Neural crest cell (in vitro differentiated cells): ENCODE measurements around the gene COX5A. TPM values are rescaled to one million over a fixed set of nuclear protein-coding genes. Genes with fewer than 3 reads are reported as not detected.
A peak's percentile ranks its signal among the peaks of the same experiment; 100 is the strongest.

Experiments
- DNase-seq: peaks from one replicate; pipeline ENCODE4 v3.0.0; 2021; ENCODE audit warnings: low read depth, mixed read lengths, low spot score
- H3K27ac Mint-ChIP-seq: one replicate; pipeline ENCODE4 v1.8.0; 2021; ENCODE audit warnings: mild to moderate bottlenecking, mixed read lengths; ENCODE audit not compliant: unreplicated experiment
- H3K27me3 Mint-ChIP-seq: 2 replicates; pipeline ENCODE4 v1.8.0; 2021; ENCODE audit warnings: low read depth, mild to moderate bottlenecking, mixed read lengths
- H3K36me3 Mint-ChIP-seq: 2 replicates; pipeline ENCODE4 v1.8.0; 2021; ENCODE audit warnings: low read depth, mild to moderate bottlenecking, mixed read lengths
- H3K4me1 Mint-ChIP-seq: 2 replicates; pipeline ENCODE4 v1.8.0; 2021; ENCODE audit warnings: mixed read lengths
- H3K4me3 Mint-ChIP-seq: one replicate; pipeline ENCODE4 v1.8.0; 2021; ENCODE audit warnings: mild to moderate bottlenecking, mixed read lengths
- H3K9me3 Mint-ChIP-seq: 2 replicates; pipeline ENCODE4 v1.8.0; 2021; ENCODE audit warnings: mixed read lengths
- CTCF ChIP-seq: fragments of 200-600 bp; sonication (generic); conservative IDR thresholded peaks from 2 replicates; pipeline ENCODE4 v1.5.0; 2021; ENCODE audit warnings: antibody characterized with exemption, mild to moderate bottlenecking
- total RNA-seq: library from RNA; stranded (reverse); gene quantifications from 2 replicates; pipeline ENCODE4 v1.2.1, GENCODE V29; 2021

COX5A gene
- total RNA-seq, 1 donor from 2014 or later = 239 TPM

GRCh38 chr15:74977599-74977998 is 39.7 kb upstream of the COX5A start:
- Mint-ChIP-seq H3K9me3 (no peaks in the 10 kb centered on the region), H3K4me1 (peaks cover 6% of the 10 kb centered on the region), H3K36me3 (no peaks in the 10 kb centered on the region), H3K27ac (no peak overlapping the region), H3K27me3 (peaks cover 18% of the 10 kb centered on the region), H3K4me3 (no peak overlapping the region)
- no peak for TF ChIP-seq CTCF
- no peak for DNase-seq

- Mint-ChIP-seq H3K36me3 (no peaks in the 10 kb centered on the region), H3K4me1 (peaks cover 6% of the 10 kb centered on the region), H3K9me3 (no peaks in the 10 kb centered on the region), H3K4me3 (no peak overlapping the region), H3K27me3 (peaks cover 14% of the 10 kb centered on the region), H3K27ac (no peak overlapping the region)
- TF ChIP-seq CTCF = no peak
- DNase-seq = no peak
Measured at GRCh38 chr15:74976159-74976558, 38.3 kb upstream of the COX5A start.

GRCh38 chr15:74967670-74968069 is 29.8 kb upstream of the COX5A start:
- no peak for DNase-seq
- no peak for TF ChIP-seq CTCF

GRCh38 chr15:74964794-74965193 is 26.9 kb upstream of the COX5A start:
- H3K4me3 Mint-ChIP-seq = no peak overlapping the region
- TF ChIP-seq CTCF = no peak
- no peaks in the 10 kb centered on the region for H3K9me3 Mint-ChIP-seq
- peaks cover 45% of the 10 kb centered on the region for H3K27me3 Mint-ChIP-seq
- no peaks in the 10 kb centered on the region for H3K36me3 Mint-ChIP-seq
- H3K4me1 Mint-ChIP-seq = no peaks in the 10 kb centered on the region
- no peak overlapping the region for H3K27ac Mint-ChIP-seq
- DNase-seq = no peak

More at GRCh38 chr15:74967670-74968069, 29.8 kb upstream of the COX5A start:
- no peaks in the 10 kb centered on the region for H3K36me3 Mint-ChIP-seq
- peaks cover 17% of the 10 kb centered on the region for H3K27me3 Mint-ChIP-seq
- H3K27ac Mint-ChIP-seq = no peak overlapping the region
- no peak overlapping the region for H3K4me3 Mint-ChIP-seq
- H3K9me3 Mint-ChIP-seq = no peaks in the 10 kb centered on the region
- no peaks in the 10 kb centered on the region for H3K4me1 Mint-ChIP-seq

- Mint-ChIP-seq H3K4me1 (peaks cover 15% of the 10 kb centered on the region), H3K4me3 (no peak overlapping the region), H3K27me3 (peaks cover 60% of the 10 kb centered on the region), H3K27ac (peak overlapping the region; percentile 27), H3K36me3 (no peaks in the 10 kb centered on the region), H3K9me3 (no peaks in the 10 kb centered on the region)
- no peak for DNase-seq
- TF ChIP-seq CTCF = no peak
Measured at GRCh38 chr15:74963213-74963612, 25.3 kb upstream of the COX5A start.

GRCh38 chr15:74962671-74963070 is 24.8 kb upstream of the COX5A start:
- no peak overlapping the region for H3K27ac Mint-ChIP-seq
- peaks cover 66% of the 10 kb centered on the region for H3K27me3 Mint-ChIP-seq
- H3K4me3 Mint-ChIP-seq = no peak overlapping the region
- TF ChIP-seq CTCF = no peak
- H3K9me3 Mint-ChIP-seq = no peaks in the 10 kb centered on the region
- no peaks in the 10 kb centered on the region for H3K36me3 Mint-ChIP-seq
- H3K4me1 Mint-ChIP-seq = peaks cover 19% of the 10 kb centered on the region
- no peak for DNase-seq
